Measurements from ENCODE around the gene MEP1A.
"Not testable (repeated sequence)": the region's sequence is repeated elsewhere in the genome, so short reads cannot be mapped to it uniquely, and the experiment has no call there.

The MEP1A gene

DNA sequence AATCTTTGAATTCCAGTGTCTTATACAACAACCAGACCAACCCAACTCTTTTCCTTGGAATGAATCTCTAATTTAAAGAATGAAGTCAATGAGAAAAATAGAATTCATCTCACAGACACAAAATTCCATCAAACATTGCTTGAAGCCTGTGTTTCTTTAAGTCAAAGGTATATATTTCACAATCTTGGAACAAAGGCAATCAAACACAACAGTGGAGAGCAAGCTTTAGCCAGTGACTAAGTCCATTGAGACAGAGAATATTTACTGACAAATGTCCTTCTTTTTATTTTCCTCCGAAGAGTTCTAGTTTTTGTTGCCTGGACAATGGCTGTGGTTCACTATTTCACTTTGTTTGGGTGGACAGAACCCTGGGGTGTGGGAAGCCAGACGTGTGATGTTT is 35.8 kb downstream of the MEP1A start:
- Histone ChIP-seq H3K27ac (no peak overlapping the region), H3K9me3 (no peaks in the 10 kb centered on the region), H3K4me1 (ENCODE audit: control insufficient read depth in 1 of 2, insufficient read depth in 1 of 2, low read depth in 1 of 2, low read length in 1 of 2) (no peaks in the 10 kb centered on the region), H3K4me3 (ENCODE audit: low read depth in 1 of 2, low read length in 1 of 2) (no peak overlapping the region), H3K36me3 (no peaks in the 10 kb centered on the region), H3K27me3 (no peaks in the 10 kb centered on the region)
- TF ChIP-seq, protein P1, sequence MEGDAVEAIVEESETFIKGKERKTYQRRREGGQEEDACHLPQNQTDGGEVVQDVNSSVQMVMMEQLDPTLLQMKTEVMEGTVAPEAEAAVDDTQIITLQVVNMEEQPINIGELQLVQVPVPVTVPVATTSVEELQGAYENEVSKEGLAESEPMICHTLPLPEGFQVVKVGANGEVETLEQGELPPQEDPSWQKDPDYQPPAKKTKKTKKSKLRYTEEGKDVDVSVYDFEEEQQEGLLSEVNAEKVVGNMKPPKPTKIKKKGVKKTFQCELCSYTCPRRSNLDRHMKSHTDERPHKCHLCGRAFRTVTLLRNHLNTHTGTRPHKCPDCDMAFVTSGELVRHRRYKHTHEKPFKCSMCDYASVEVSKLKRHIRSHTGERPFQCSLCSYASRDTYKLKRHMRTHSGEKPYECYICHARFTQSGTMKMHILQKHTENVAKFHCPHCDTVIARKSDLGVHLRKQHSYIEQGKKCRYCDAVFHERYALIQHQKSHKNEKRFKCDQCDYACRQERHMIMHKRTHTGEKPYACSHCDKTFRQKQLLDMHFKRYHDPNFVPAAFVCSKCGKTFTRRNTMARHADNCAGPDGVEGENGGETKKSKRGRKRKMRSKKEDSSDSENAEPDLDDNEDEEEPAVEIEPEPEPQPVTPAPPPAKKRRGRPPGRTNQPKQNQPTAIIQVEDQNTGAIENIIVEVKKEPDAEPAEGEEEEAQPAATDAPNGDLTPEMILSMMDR (IDR thresholded peaks at IDR 0.05) = no peak

DNA sequence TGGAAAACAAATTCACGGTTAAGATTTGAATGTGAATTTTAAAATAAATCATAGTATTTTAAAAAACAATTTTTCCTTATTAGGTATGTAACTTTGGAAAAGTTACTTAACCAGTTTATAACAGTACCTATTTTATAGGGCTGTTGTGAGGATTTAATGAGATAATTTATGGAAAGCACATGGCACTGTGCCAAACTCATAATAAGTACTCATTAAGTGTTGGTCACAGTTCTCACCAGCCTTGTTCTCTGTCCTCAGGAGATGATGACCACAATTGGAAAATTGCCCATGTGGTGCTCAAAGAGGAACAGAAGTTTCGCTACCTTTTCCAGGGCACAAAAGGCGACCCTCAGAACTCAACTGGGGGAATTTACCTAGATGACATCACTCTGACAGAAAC is 39.6 kb downstream of the MEP1A start:
- Histone ChIP-seq H3K9me3 (no peaks in the 10 kb centered on the region), H3K36me3 (no peaks in the 10 kb centered on the region), H3K27ac (no peak overlapping the region), H3K27me3 (no peaks in the 10 kb centered on the region), H3K4me1 (ENCODE audit: control insufficient read depth in 1 of 2, insufficient read depth in 1 of 2, low read depth in 1 of 2, low read length in 1 of 2) (no peaks in the 10 kb centered on the region), H3K4me3 (ENCODE audit: low read depth in 1 of 2, low read length in 1 of 2) (no peak overlapping the region)
- TF ChIP-seq, protein P1 (IDR thresholded peaks at IDR 0.05) = no peak

DNA sequence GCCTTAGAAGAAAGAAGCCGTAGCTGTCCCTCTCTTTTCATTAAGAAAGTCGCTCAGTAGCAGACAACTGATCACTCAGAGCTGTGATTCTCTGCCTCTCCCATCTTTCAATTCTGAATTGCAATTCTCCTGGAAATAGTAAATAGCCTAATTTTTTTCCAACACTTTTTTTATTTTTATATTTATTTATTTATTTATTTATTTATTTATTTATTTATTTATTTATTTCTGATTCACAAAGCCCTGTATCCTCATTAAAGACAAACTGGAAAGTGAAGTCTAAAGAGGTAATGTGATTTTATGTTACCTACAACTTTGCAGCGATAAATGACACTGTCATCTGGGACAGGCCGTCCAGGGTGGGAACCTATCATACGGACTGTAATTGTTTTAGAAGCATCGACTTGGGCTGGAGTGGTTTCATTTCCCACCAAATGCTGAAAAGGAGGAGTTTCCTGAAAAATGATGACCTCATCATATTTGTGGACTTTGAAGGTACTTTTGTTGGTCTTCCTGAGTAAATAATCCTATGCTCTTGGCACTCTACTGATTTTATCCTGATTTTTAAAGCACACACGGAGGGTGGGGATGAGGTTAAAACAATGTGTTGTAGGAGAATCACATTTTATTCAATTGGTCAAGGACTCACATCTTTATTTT is 41.2 kb downstream of the MEP1A start:
- not testable (repeated sequence) for H3K27ac ChIP-seq; H3K9me3 ChIP-seq; H3K4me1 ChIP-seq (ENCODE audit: control insufficient read depth in 1 of 2, insufficient read depth in 1 of 2, low read depth in 1 of 2, low read length in 1 of 2); H3K4me3 ChIP-seq (ENCODE audit: low read depth in 1 of 2, low read length in 1 of 2); H3K27me3 ChIP-seq; H3K36me3 ChIP-seq

DNA sequence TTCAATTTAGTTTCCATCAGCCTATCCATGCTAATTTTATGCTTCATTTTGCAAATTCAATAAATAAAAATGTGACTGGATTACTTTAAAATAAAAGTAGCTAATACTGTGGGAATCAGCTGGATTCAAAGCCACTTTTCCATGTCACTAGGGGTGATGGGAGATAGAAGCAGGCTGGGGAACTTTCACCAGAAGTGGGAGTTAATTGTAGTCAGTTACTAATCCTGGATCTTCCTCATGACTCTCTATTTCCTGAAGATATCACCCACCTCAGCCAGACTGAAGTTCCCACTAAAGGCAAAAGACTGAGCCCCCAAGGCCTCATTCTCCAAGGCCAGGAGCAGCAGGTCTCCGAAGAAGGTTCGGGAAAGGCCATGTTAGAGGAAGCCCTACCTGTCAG is 41.8 kb downstream of the MEP1A start:
- not testable (repeated sequence) for H3K27me3 ChIP-seq; H3K9me3 ChIP-seq; H3K4me1 ChIP-seq (ENCODE audit: control insufficient read depth in 1 of 2, insufficient read depth in 1 of 2, low read depth in 1 of 2, low read length in 1 of 2); H3K27ac ChIP-seq; H3K4me3 ChIP-seq (ENCODE audit: low read depth in 1 of 2, low read length in 1 of 2); H3K36me3 ChIP-seq

DNA sequence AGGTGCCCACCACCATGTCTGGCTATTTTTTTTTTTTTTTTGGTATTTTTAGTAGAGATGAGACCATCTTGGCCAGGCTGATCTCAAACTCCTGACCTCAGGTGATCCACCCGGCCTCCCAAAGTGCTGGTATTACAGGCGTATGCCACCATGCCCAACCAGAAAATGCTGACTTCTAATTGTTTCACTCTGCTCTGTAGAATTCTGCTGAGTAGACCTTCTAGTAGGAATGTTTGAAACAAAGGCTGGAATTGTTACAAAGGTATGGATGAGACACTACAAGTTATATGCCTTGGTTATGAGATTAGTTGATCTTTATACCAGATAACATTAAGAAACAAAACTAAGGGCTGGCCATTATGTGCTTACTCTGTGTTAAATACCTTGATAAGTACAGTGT is 44.8 kb downstream of the MEP1A start:
- no peak overlapping the region for H3K27ac ChIP-seq
- H3K27me3 ChIP-seq = no peaks in the 10 kb centered on the region
- TF ChIP-seq, protein P1 (IDR thresholded peaks at IDR 0.05) = no peak
- no peaks in the 10 kb centered on the region for H3K36me3 ChIP-seq
- peaks cover 5% of the 10 kb centered on the region for H3K9me3 ChIP-seq
- no peaks in the 10 kb centered on the region for H3K4me1 ChIP-seq (ENCODE audit: control insufficient read depth in 1 of 2, insufficient read depth in 1 of 2, low read depth in 1 of 2, low read length in 1 of 2)
- H3K4me3 ChIP-seq (ENCODE audit: low read depth in 1 of 2, low read length in 1 of 2) = no peak overlapping the region

DNA sequence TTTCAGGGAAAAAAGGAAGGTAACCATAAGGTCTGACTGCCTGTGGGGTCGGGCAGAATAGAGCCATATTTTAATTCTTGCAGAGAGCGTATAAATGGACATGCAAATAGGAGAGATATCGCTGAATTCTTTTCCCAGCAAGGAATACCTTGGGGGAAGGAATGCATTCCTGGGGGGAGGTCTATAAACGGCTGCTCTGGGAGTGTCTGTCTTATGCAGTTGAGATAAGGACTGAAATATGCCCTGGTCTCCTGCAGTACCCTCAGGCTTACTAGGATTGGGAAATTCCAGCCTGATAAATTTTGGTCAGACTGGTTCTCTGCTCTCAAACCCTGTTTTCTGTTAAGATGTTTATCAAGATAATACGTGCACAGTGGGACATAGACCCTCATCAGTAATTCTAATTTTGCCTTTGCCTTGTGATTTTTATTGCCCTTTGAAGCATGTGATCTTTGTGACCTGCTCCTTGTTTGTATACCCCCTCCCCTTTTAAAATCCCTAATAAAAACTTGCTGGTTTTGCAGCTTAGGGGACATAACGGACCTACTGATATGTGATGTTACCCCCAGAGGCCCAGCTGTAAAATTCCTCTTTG is 49.2 kb downstream of the MEP1A start:
- H3K27me3 ChIP-seq; H3K27ac ChIP-seq; H3K9me3 ChIP-seq; H3K36me3 ChIP-seq; H3K4me1 ChIP-seq (ENCODE audit: control insufficient read depth in 1 of 2, insufficient read depth in 1 of 2, low read depth in 1 of 2, low read length in 1 of 2); H3K4me3 ChIP-seq (ENCODE audit: low read depth in 1 of 2, low read length in 1 of 2): not testable (repeated sequence)

DNA sequence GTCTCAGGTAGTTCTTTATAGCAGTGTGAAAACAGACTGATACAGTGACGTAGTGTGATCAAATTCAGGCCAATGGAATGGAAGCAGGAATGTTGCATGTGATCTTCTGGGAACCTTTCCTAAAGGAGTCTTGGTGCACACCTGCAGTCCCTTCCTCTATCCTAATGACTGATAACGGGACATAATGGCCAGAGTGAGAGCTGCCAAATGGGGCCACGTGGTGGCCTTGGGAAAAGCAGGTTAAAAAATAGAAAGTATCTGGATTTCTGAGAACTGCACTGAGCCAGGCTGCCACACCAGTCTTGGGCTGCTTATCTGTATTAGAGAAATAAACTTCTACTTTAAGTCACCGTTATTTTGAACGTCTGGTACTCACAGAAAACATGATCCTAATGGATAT is 51.9 kb downstream of the MEP1A start:
- Histone ChIP-seq H3K36me3 (no peaks in the 10 kb centered on the region), H3K4me3 (ENCODE audit: low read depth in 1 of 2, low read length in 1 of 2) (no peak overlapping the region), H3K9me3 (peaks cover 5% of the 10 kb centered on the region), H3K4me1 (ENCODE audit: control insufficient read depth in 1 of 2, insufficient read depth in 1 of 2, low read depth in 1 of 2, low read length in 1 of 2) (peaks cover 0 to 9% of the 10 kb centered on the region in 2 experiments), H3K27ac (no peak overlapping the region), H3K27me3 (peaks cover 9% of the 10 kb centered on the region)
- TF ChIP-seq, protein P1 (IDR thresholded peaks at IDR 0.05) = no peak
